Right lobe of liver (tissue), 6 donors: ENCODE results near the gene NOTUM. TPM values are rescaled to one million over a fixed set of nuclear protein-coding genes. Genes with fewer than 3 reads are reported as not detected.
"Not testable (repeated sequence)": the region's sequence is repeated elsewhere in the genome, so short reads cannot be mapped to it uniquely, and the experiment has no call there.

ENCODE experiments used
- ATAC-seq, 4 donors: fragments of 200-7000 bp; cut with Tn5 transposase; one replicate each; pipeline ENCODE4 v1.9.1; 2020; ENCODE audit warnings: mild to moderate bottlenecking in 4 of 4, moderate library complexity in 4 of 4
- DNase-seq, 3 donors: peaks; one replicate each; pipeline ENCODE4 v3.0.0-alpha.2; 2020
- H3K27ac ChIP-seq, 3 donors: fragments of 200-600 bp; one replicate each; pipeline ENCODE4 v1.8.0; 2022
- H3K27me3 ChIP-seq, 2 donors: fragments of 200-600 bp; one replicate each; pipeline ENCODE4 v1.8.0; 2022
- H3K36me3 ChIP-seq, 4 donors: fragments of 200-600 bp; sonication (generic) in 1 of 4; one replicate each; pipeline versions ENCODE4 v1.5.1 to v1.8.0; 2017 to 2022; ENCODE audit warnings: control low read depth in 1 of 4
- H3K4me1 ChIP-seq, 4 donors: fragments of 200-600 bp; sonication (generic) in 1 of 4; one replicate each; pipeline versions ENCODE4 v1.5.1 to v1.8.0; 2017 to 2022; ENCODE audit warnings: control low read depth in 1 of 4
- H3K4me3 ChIP-seq, 3 donors: fragments of 200-600 bp; one replicate each; pipeline ENCODE4 v1.8.0; 2022
- H3K9me3 ChIP-seq, 4 donors: fragments of 200-600 bp; sonication (generic) in 1 of 4; one replicate each; pipeline versions ENCODE4 v1.5.1 to v1.8.0; 2017 to 2022; ENCODE audit warnings: control low read depth in 1 of 4
- POLR2A ChIP-seq: fragments of 450-650 bp; IDR thresholded peaks from one replicate; pipeline ENCODE4 v1.6.1; 2017; ENCODE audit warnings: antibody characterized with exemption, mild to moderate bottlenecking
- WGBS: methylation state at CpG from one replicate; pipeline ENCODE4 v1.1.6; 2018; ENCODE audit warnings: low coverage, low lambda C conversion rate; ENCODE audit not compliant: insufficient coverage; ENCODE audit errors: missing lambda C conversion rate; 5-methylcytosine and 5-hydroxymethylcytosine counted together
- intact Hi-C, 2 donors: fragments of 100-400 bp; cut with DNase I; formaldehyde crosslinking; loops; one replicate each; pipeline versions ENCODE4 v1.11.2 to v1.14.1; 2022
- total RNA-seq, 6 experiments: library from RNA; depleted of rRNA in 2 of 6; stranded (reverse); fragments of >200 nt in 2 of 6; fragmentation: NEBNext Ultra II Directional in 3 of 6; extraction: Animal tissue kit (Norgen Biotek cat#: 25700) in 3 of 6; gene quantifications; one replicate each; pipeline versions ENCODE4 v1.1.0 to v1.2.4, GENCODE V29; 2016 to 2023
- TF ChIP-seq, protein P1 (sequence below), 4 donors: fragments of 200-600 bp in 3 of 4; fragments of 450-650 bp in 1 of 4; IDR thresholded peaks; one replicate each; pipeline versions ENCODE4 v1.5.1 to v1.8.0; 2016 to 2022; ENCODE audit warnings: antibody characterized with exemption in 4 of 4, mild to moderate bottlenecking in 2 of 4
- donor health status: DM: no; HTN: yes; CAD: no.
- donor health status: DM: no; HTN: no; CAD: no.
- donor health status: DM: no; HTN: no; CAD: no.
- donor health status: DM: no; HTN: yes; CAD: no.
- donor health status: DM: no; HTN: yes; CAD: no.

Gene NOTUM
- total RNA-seq, 6 experiments from 2014 or later, result 1.2 to 7.6 (median 3.0) TPM

GRCh38 chr17:81955756-81956544 is 5.0 kb downstream of the NOTUM start:
- no peak overlapping the region for H3K27ac ChIP-seq
- no peaks in the 10 kb centered on the region for H3K27me3 ChIP-seq
- WGBS, result 72% methylated on average over 4 of the region's 13 CpGs
- ATAC-seq (no peak), DNase-seq (no peak)
- H3K4me3 ChIP-seq, result no peak overlapping the region
- peaks cover 0 to 14% (median 0%) of the 10 kb centered on the region in 4 donors for H3K4me1 ChIP-seq
- TF ChIP-seq, protein P1, sequence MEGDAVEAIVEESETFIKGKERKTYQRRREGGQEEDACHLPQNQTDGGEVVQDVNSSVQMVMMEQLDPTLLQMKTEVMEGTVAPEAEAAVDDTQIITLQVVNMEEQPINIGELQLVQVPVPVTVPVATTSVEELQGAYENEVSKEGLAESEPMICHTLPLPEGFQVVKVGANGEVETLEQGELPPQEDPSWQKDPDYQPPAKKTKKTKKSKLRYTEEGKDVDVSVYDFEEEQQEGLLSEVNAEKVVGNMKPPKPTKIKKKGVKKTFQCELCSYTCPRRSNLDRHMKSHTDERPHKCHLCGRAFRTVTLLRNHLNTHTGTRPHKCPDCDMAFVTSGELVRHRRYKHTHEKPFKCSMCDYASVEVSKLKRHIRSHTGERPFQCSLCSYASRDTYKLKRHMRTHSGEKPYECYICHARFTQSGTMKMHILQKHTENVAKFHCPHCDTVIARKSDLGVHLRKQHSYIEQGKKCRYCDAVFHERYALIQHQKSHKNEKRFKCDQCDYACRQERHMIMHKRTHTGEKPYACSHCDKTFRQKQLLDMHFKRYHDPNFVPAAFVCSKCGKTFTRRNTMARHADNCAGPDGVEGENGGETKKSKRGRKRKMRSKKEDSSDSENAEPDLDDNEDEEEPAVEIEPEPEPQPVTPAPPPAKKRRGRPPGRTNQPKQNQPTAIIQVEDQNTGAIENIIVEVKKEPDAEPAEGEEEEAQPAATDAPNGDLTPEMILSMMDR (IDR thresholded peaks at IDR 0.05), result no peak
- no peak for TF ChIP-seq POLR2A
- no peaks in the 10 kb centered on the region for H3K36me3 ChIP-seq
- intact Hi-C loops, result loop anchor here in 1 of 2 donors (5.0 kb wide), 1 partner anchor 61 kb away; no protein-coding TSS in a partner anchor
- no peaks in the 10 kb centered on the region for H3K9me3 ChIP-seq

DNA sequence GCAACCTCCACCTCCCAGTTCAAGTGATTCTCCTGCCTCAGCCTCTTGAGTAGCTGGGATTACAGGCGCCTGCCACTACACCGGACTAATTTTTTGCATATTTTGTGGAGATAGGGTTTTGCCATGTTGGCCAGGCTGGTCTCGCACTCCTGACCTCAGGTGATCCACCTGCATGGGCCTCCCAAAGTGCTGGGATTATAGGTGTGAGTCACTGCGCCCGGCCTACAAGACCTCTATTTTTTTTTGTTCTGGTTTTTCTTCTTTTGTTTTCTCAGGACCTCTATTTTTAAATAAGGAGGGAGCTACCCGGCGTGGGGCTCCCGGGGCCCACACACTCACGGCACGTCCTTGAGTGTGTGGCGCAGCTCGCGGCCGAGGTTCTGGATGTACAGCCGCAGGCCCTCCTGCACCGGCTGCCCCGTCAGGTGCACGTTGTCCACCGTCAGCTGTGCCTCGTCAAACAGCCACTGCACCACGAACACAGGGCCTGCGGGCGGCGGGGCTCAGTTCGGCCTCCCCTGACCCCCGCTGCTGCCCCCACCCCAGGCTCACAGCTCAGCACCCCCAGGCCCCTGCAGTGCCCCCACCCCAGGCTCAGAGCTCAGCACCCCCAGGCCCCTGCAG is 5.8 kb downstream of the NOTUM start:
- H3K4me1 ChIP-seq, result peaks cover 0 to 10% (median 0%) of the 10 kb centered on the region in 4 donors
- ATAC-seq (no peak), DNase-seq (no peak)
- no peaks in the 10 kb centered on the region for H3K27me3 ChIP-seq
- no peak overlapping the region for H3K27ac ChIP-seq
- no peaks in the 10 kb centered on the region for H3K9me3 ChIP-seq
- TF ChIP-seq, protein P1 (IDR thresholded peaks at IDR 0.05), result no peak
- no peak for TF ChIP-seq POLR2A
- intact Hi-C loops, result loop anchor here in 1 of 2 donors (5.0 kb wide), 1 partner anchor 62 kb away; no protein-coding TSS in a partner anchor
- H3K4me3 ChIP-seq, result no peak overlapping the region
- H3K36me3 ChIP-seq, result no peaks in the 10 kb centered on the region
- WGBS, result 97% methylated on average over 12 of the region's 26 CpGs

DNA sequence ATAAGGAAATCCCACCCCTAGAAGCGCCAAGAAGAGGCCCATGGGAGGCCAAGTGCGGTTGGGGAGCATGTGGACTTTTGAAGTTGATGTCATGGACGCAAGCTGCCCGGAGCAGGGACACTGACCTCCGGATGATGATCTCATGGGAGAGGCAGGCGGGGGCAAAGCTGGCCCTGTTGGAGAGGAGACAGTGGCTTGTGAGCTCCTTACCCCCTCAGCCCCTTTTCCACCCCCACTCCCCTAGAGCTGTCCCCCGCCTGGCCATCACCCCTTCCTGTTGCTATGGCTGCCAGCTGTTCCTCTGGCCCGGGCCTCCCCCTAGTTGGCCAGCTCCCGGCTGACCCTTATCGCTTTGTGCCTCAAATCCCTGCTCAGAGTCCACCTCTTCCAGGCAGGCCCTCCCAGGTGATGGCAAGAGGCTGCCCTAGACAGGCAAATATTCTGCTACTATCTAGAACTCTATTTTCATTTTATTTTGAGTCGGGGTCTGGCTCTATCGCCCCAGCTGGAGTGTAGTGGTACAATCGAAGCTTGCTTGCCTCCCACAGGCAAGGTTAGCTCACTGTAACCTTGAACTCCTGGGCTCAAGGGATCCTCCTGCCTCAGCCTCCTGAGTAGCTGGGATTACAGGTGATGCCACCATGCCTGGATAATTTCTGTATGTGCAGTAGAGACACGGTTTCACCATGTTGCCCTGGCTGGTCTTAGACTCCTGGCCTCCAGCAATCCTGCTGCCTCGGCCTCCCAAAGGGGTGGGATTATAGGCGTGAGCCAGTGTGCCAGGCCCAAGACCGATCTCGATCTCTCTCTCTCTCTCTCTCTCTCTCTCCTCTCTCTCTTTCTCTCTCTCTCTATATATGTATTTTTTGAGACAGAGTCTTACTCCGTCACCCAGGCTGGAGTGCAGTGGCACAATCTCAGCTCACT is 6.6 kb downstream of the NOTUM start:
- Histone ChIP-seq H3K9me3 (no peaks in the 10 kb centered on the region), H3K27me3 (no peaks in the 10 kb centered on the region), H3K4me1 (peaks cover 0 to 6% (median 0%) of the 10 kb centered on the region in 4 donors), H3K4me3 (no peak overlapping the region), H3K27ac (no peak overlapping the region), H3K36me3 (no peaks in the 10 kb centered on the region)
- peak in 3 of 4 donors; percentile 3 to 62 (median 40) for ATAC-seq
- intact Hi-C loops, result loop anchor here in 1 of 2 donors (5.0 kb wide), 1 partner anchor 63 kb away; no protein-coding TSS in a partner anchor
- DNase-seq, result peak in 1 of 3 donors; percentile 54
- 92% methylated on average over 8 of the region's 19 CpGs for WGBS
- no peak for TF ChIP-seq POLR2A
- TF ChIP-seq, protein P1 (IDR thresholded peaks at IDR 0.05), result no peak

DNA sequence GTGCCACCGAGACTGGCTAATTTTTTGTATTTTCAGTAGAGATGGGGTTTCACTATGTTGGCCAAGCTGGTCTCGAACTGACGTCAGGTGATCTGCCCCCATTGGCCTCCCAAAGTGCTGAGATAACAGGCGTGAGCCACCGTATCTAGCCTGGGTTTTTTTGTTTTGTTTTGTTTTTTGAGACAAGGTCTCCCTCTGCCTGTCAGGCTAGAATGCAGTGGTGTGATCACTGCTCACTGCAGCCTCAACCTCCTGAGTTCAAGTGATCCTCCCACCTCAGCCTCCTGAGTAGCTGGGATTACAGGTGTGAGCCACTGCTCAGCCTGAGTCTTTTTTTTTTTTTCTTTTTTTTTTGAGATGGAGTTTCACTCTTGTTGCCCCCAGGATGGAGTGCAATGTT is 7.5 kb downstream of the NOTUM start:
- H3K36me3 ChIP-seq, intact Hi-C loops, H3K9me3 ChIP-seq, H3K4me1 ChIP-seq, DNase-seq, H3K27me3 ChIP-seq, ATAC-seq, H3K4me3 ChIP-seq, H3K27ac ChIP-seq: not testable (repeated sequence)
- 72% methylated on average over 4 of the region's 5 CpGs for WGBS
- TF ChIP-seq, protein P1 (IDR thresholded peaks at IDR 0.05), result peak in 1 of 4 donors; percentile 9
